ENCODE results near the gene TOMM6. TPM values are rescaled to one million over a fixed set of nuclear protein-coding genes. Genes with fewer than 3 reads are reported as not detected.

The TOMM6 gene
- total RNA-seq, 1 experiment from 2014 or later, result 197 TPM

- H3K4me3 ChIP-seq (ENCODE audit: low read depth, low read length, poor library complexity, severe bottlenecking), result no peak overlapping the region
- H3K27me3 ChIP-seq (replicated peaks; ENCODE audit: insufficient read depth, low read depth, low read length, poor library complexity), result no peaks in the 10 kb centered on the region
- TF ChIP-seq EZH2 (IDR thresholded peaks at IDR 0.05; ENCODE audit: borderline replicate concordance, low read depth, low read length, poor library complexity, severe bottlenecking) (no peak), CTCF (conservative IDR thresholded peaks at IDR 0.05; ENCODE audit: low read depth, low read length) (no peak)
- intact Hi-C loops (cut with micrococcal nuclease; ENCODE audit: unreplicated experiment), result no loop called here
- no peaks in the 10 kb centered on the region for H3K4me1 ChIP-seq (ENCODE audit: insufficient read depth, low read length, poor library complexity, severe bottlenecking)
- no peak for DNase-seq (ENCODE audit: low spot score)
- CTCF ChIA-PET, result no interaction called here
- no peaks in the 10 kb centered on the region for H3K36me3 ChIP-seq (ENCODE audit: insufficient read depth, low read length, poor library complexity, severe bottlenecking)
- no peaks in the 10 kb centered on the region for H3K9me3 ChIP-seq (ENCODE audit: low read depth, low read length, poor library complexity, severe bottlenecking)
- H3K27ac ChIP-seq (ENCODE audit: low read depth, low read length, poor library complexity, severe bottlenecking), result no peak overlapping the region
- POLR2A ChIA-PET (ENCODE audit: low non-redundant PET), result no interaction called here
- no TSS peak for BruUV-seq (replicated peaks)
Observed at GRCh38 chr6:41822021-41822420, 34.5 kb downstream of the TOMM6 start.

GRCh38 chr6:41823178-41823577 is 35.7 kb downstream of the TOMM6 start:
- H3K27ac ChIP-seq (ENCODE audit: low read depth, low read length, poor library complexity, severe bottlenecking), result no peak overlapping the region
- ChIA-PET CTCF (no interaction called here), POLR2A (ENCODE audit: low non-redundant PET) (no interaction called here)
- no peak for TF ChIP-seq CTCF (conservative IDR thresholded peaks at IDR 0.05; ENCODE audit: low read depth, low read length)
- no peak for TF ChIP-seq EZH2 (IDR thresholded peaks at IDR 0.05; ENCODE audit: borderline replicate concordance, low read depth, low read length, poor library complexity, severe bottlenecking)
- no peak for DNase-seq (ENCODE audit: low spot score)
- intact Hi-C loops (cut with micrococcal nuclease; ENCODE audit: unreplicated experiment), result no loop called here
- no peaks in the 10 kb centered on the region for H3K36me3 ChIP-seq (ENCODE audit: insufficient read depth, low read length, poor library complexity, severe bottlenecking)
- H3K4me3 ChIP-seq (ENCODE audit: low read depth, low read length, poor library complexity, severe bottlenecking), result no peak overlapping the region
- H3K4me1 ChIP-seq (ENCODE audit: insufficient read depth, low read length, poor library complexity, severe bottlenecking), result no peaks in the 10 kb centered on the region
- no peaks in the 10 kb centered on the region for H3K9me3 ChIP-seq (ENCODE audit: low read depth, low read length, poor library complexity, severe bottlenecking)
- no TSS peak for BruUV-seq (replicated peaks)
- H3K27me3 ChIP-seq (replicated peaks; ENCODE audit: insufficient read depth, low read depth, low read length, poor library complexity), result no peaks in the 10 kb centered on the region

- H3K27me3 ChIP-seq (replicated peaks; ENCODE audit: insufficient read depth, low read depth, low read length, poor library complexity), result no peaks in the 10 kb centered on the region
- no peak overlapping the region for H3K4me3 ChIP-seq (ENCODE audit: low read depth, low read length, poor library complexity, severe bottlenecking)
- no TSS peak for BruUV-seq (replicated peaks)
- H3K4me1 ChIP-seq (ENCODE audit: insufficient read depth, low read length, poor library complexity, severe bottlenecking), result no peaks in the 10 kb centered on the region
- intact Hi-C loops (cut with micrococcal nuclease; ENCODE audit: unreplicated experiment), result no loop called here
- H3K27ac ChIP-seq (ENCODE audit: low read depth, low read length, poor library complexity, severe bottlenecking), result no peak overlapping the region
- no peaks in the 10 kb centered on the region for H3K9me3 ChIP-seq (ENCODE audit: low read depth, low read length, poor library complexity, severe bottlenecking)
- CTCF ChIA-PET, result no interaction called here
- no peak for DNase-seq (ENCODE audit: low spot score)
- POLR2A ChIA-PET (ENCODE audit: low non-redundant PET), result no interaction called here
- TF ChIP-seq EZH2 (IDR thresholded peaks at IDR 0.05; ENCODE audit: borderline replicate concordance, low read depth, low read length, poor library complexity, severe bottlenecking) (no peak), CTCF (conservative IDR thresholded peaks at IDR 0.05; ENCODE audit: low read depth, low read length) (no peak)
- no peaks in the 10 kb centered on the region for H3K36me3 ChIP-seq (ENCODE audit: insufficient read depth, low read length, poor library complexity, severe bottlenecking)
Observed at GRCh38 chr6:41824571-41825569, 37.4 kb downstream of the TOMM6 start.

Data from A673 (cell line).